ENCODE results near the gene SIPA1L3. TPM values are rescaled to one million over a fixed set of nuclear protein-coding genes. Genes with fewer than 3 reads are reported as not detected.

The SIPA1L3 gene
- total RNA-seq, 1 experiment from 2014 or later, result 125 TPM

DNA sequence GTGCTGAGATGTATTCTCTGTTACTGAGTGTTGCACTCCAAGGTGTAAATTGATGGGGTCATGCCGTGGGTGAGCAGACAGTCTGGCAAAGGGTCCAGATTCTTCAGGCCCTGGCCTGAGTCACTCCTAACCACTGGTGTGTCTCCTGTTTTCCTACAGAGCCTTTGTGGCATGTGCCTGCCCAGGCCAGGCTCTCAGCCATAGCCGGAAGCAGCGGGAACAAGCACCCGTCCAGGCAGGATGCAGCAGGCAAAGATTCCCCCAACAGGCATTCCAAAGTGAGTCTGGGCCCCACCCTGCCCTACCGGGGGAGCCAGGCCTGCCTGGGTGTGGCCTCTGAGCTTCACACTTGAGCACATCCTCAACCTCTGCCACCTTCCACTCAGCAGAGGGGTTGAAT, 255.1 kb downstream of the SIPA1L3 start:
- Mint-ChIP-seq H3K4me1 (ENCODE audit: low read depth, unreplicated experiment) (no peaks in the 10 kb centered on the region), H3K27me3 (ENCODE audit: insufficient read depth, unreplicated experiment) (no peaks in the 10 kb centered on the region), H3K4me3 (ENCODE audit: unreplicated experiment) (no peak overlapping the region), H3K9me3 (ENCODE audit: unreplicated experiment) (no peaks in the 10 kb centered on the region), H3K27ac (ENCODE audit: unreplicated experiment) (no peak overlapping the region), H3K36me3 (ENCODE audit: insufficient read depth, unreplicated experiment) (peaks cover 90% of the 10 kb centered on the region)
- DNase-seq, result no peak
- no TSS peak for BruUV-seq (replicated peaks)
- CTCF ChIA-PET, result interaction anchor here (0.7 kb wide), 1 partner anchor 18 kb away, joined by 4 read pairs; no protein-coding TSS in a partner anchor
- Histone ChIP-seq H3K36me3 (ENCODE audit: control insufficient read depth, insufficient read depth, low read length) (peaks cover 29% of the 10 kb centered on the region), H3K4me1 (no peaks in the 10 kb centered on the region), H3K27me3 (replicated peaks; ENCODE audit: control insufficient read depth, insufficient read depth, low read length) (no peaks in the 10 kb centered on the region), H3K9me3 (peaks cover 12% of the 10 kb centered on the region), H3K4me3 (ENCODE audit: low read depth, low read length) (no peak overlapping the region)
- intact Hi-C loops (cut with micrococcal nuclease; ENCODE audit: unreplicated experiment), result no loop called here
- TF ChIP-seq, protein P1, sequence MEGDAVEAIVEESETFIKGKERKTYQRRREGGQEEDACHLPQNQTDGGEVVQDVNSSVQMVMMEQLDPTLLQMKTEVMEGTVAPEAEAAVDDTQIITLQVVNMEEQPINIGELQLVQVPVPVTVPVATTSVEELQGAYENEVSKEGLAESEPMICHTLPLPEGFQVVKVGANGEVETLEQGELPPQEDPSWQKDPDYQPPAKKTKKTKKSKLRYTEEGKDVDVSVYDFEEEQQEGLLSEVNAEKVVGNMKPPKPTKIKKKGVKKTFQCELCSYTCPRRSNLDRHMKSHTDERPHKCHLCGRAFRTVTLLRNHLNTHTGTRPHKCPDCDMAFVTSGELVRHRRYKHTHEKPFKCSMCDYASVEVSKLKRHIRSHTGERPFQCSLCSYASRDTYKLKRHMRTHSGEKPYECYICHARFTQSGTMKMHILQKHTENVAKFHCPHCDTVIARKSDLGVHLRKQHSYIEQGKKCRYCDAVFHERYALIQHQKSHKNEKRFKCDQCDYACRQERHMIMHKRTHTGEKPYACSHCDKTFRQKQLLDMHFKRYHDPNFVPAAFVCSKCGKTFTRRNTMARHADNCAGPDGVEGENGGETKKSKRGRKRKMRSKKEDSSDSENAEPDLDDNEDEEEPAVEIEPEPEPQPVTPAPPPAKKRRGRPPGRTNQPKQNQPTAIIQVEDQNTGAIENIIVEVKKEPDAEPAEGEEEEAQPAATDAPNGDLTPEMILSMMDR (IDR thresholded peaks at IDR 0.05; ENCODE audit: insufficient read depth in 1 of 2, low read depth in 1 of 2, low read length in 1 of 2, severe bottlenecking in 1 of 2, unreplicated experiment in 1 of 2), result no peak
- POLR2A ChIA-PET, result no interaction called here

- TF ChIP-seq, protein P1 (IDR thresholded peaks at IDR 0.05; ENCODE audit: insufficient read depth in 1 of 2, low read depth in 1 of 2, low read length in 1 of 2, severe bottlenecking in 1 of 2, unreplicated experiment in 1 of 2), result no peak
- POLR2A ChIA-PET, result no interaction called here
- no peaks in the 10 kb centered on the region for H3K4me1 ChIP-seq
- BruUV-seq (replicated peaks), result no TSS peak
- Mint-ChIP-seq H3K9me3 (ENCODE audit: unreplicated experiment) (no peaks in the 10 kb centered on the region), H3K27ac (ENCODE audit: unreplicated experiment) (no peak overlapping the region), H3K4me3 (ENCODE audit: unreplicated experiment) (no peak overlapping the region), H3K36me3 (ENCODE audit: insufficient read depth, unreplicated experiment) (peaks cover 90% of the 10 kb centered on the region), H3K27me3 (ENCODE audit: insufficient read depth, unreplicated experiment) (no peaks in the 10 kb centered on the region), H3K4me1 (ENCODE audit: low read depth, unreplicated experiment) (no peaks in the 10 kb centered on the region)
- intact Hi-C loops (cut with micrococcal nuclease; ENCODE audit: unreplicated experiment), result no loop called here
- no peak for DNase-seq
- H3K27me3 ChIP-seq (replicated peaks; ENCODE audit: control insufficient read depth, insufficient read depth, low read length), result no peaks in the 10 kb centered on the region
- no peak overlapping the region for H3K4me3 ChIP-seq (ENCODE audit: low read depth, low read length)
- CTCF ChIA-PET, result no interaction called here
- peaks cover 27% of the 10 kb centered on the region for H3K36me3 ChIP-seq (ENCODE audit: control insufficient read depth, insufficient read depth, low read length)
- H3K9me3 ChIP-seq, result peaks cover 12% of the 10 kb centered on the region
Measured at GRCh38 chr19:38162632-38163031, 255.6 kb downstream of the SIPA1L3 start.

GRCh38 chr19:38163419-38164290, 256.6 kb downstream of the SIPA1L3 start:
- H3K36me3 ChIP-seq (ENCODE audit: control insufficient read depth, insufficient read depth, low read length), result peaks cover 26% of the 10 kb centered on the region
- H3K27me3 ChIP-seq (replicated peaks; ENCODE audit: control insufficient read depth, insufficient read depth, low read length), result no peaks in the 10 kb centered on the region
- H3K4me3 Mint-ChIP-seq (ENCODE audit: unreplicated experiment), result no peak overlapping the region
- TF ChIP-seq, protein P1 (IDR thresholded peaks at IDR 0.05; ENCODE audit: insufficient read depth in 1 of 2, low read depth in 1 of 2, low read length in 1 of 2, severe bottlenecking in 1 of 2, unreplicated experiment in 1 of 2), result no peak
- BruUV-seq (replicated peaks), result no TSS peak
- no peak for DNase-seq
- H3K36me3 Mint-ChIP-seq (ENCODE audit: insufficient read depth, unreplicated experiment), result peaks cover 91% of the 10 kb centered on the region
- intact Hi-C loops (cut with micrococcal nuclease; ENCODE audit: unreplicated experiment), result no loop called here
- ChIA-PET CTCF (no interaction called here), POLR2A (no interaction called here)
- H3K9me3 ChIP-seq, result peaks cover 12% of the 10 kb centered on the region
- H3K4me1 Mint-ChIP-seq (ENCODE audit: low read depth, unreplicated experiment), result no peaks in the 10 kb centered on the region
- no peaks in the 10 kb centered on the region for H3K4me1 ChIP-seq
- H3K4me3 ChIP-seq (ENCODE audit: low read depth, low read length), result no peak overlapping the region
- H3K27me3 Mint-ChIP-seq (ENCODE audit: insufficient read depth, unreplicated experiment), result no peaks in the 10 kb centered on the region
- no peak overlapping the region for H3K27ac Mint-ChIP-seq (ENCODE audit: unreplicated experiment)
- H3K9me3 Mint-ChIP-seq (ENCODE audit: unreplicated experiment), result no peaks in the 10 kb centered on the region
